ENCODE data around the gene LRRC2.

DNA sequence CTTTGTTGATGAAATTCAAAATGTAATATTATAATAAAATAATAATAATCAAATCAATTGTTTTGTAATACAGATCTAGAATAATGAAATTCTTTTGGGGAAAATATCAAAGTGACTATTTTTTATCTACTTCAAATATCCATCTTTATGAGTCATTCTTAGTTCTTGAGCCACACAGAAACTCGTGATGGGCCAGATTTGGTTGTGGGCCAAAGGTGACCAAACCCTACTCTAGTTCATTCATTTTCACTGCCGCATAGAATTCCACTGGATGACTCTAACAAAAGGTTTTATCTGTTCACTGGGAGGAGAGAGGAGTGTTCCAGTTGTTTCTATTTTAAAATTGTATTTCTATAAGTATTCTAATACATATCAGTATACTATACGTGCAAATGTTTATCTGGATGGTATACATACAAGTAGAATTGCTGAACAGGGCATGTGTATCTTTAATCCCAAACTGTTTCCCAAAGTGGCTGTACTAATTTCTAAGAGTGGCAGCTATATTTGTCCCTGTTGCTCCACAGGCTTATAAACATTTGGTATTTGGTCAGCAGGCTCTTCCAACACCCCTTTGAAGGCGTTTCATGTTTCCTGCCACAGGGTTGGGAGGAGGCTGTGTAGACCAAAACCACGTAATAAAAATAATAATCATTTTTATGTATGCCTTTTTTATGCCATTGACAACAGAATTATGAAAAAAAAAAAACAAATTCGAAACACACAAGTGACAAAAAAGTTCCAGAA lies 75.6 kb downstream of the LRRC2 start:
- TF ChIP-seq CTCF (IDR thresholded peaks at IDR 0.05) (no peak), POLR2A (IDR thresholded peaks at IDR 0.05) (no peak)
